Activated effector memory CD4-positive, alpha-beta T cell treated with anti-CD3 and anti-CD28 coated beads, Interleukin-2, amount 50 U/mL, for 16 hours (primary cell): ENCODE results near the gene KCNK18.

Experiments
- DNase-seq: peaks from one replicate; pipeline ENCODE4 v3.0.0-alpha.2; 2020

KCNK18 gene

GRCh38 chr10:117254774-117255735, 57.8 kb downstream of the KCNK18 start:
- no peak for DNase-seq

- DNase-seq = no peak
These were observed 58.7 kb downstream of the KCNK18 start for GRCh38 chr10:117255835-117256460.

- no peak for DNase-seq
These were observed 59.6 kb downstream of the KCNK18 start for GRCh38 chr10:117256910-117257309.

GRCh38 chr10:117257721-117258120, 60.4 kb downstream of the KCNK18 start:
- DNase-seq = no peak

GRCh38 chr10:117259279-117259678, 62.0 kb downstream of the KCNK18 start:
- DNase-seq = no peak
